Esophagus muscularis mucosa (tissue), 4 donors: ENCODE data around the gene LRRC25. TPM values are rescaled to one million over a fixed set of nuclear protein-coding genes. Genes with fewer than 3 reads are reported as not detected.

ENCODE experiments used
- DNase-seq: peaks from one replicate; pipeline ENCODE4 v3.0.0-alpha.2; 2017; ENCODE audit errors: extremely low spot score
- H3K27ac ChIP-seq, 4 donors: fragments of 200-600 bp; sonication (generic); replicated peaks in 1 of 4; 1 replicate in 3 of 4; 2 replicates in 1 of 4; pipeline ENCODE4 v1.5.1; 2016 to 2019; ENCODE audit warnings: mild to moderate bottlenecking in 1 of 4
- H3K27me3 ChIP-seq, 4 donors: fragments of 200-600 bp; sonication (generic); one replicate each; pipeline versions ENCODE4 v1.5.1 to v1.6.0; 2016 to 2019
- H3K36me3 ChIP-seq, 4 donors: fragments of 200-600 bp; sonication (generic); one replicate each; pipeline ENCODE4 v1.5.1; 2016 to 2019
- H3K4me1 ChIP-seq, 4 donors: fragments of 200-600 bp; sonication (generic); one replicate each; pipeline ENCODE4 v1.5.1; 2016 to 2019
- H3K4me3 ChIP-seq, 4 donors: fragments of 200-600 bp; sonication (generic); 1 replicate in 2 of 4; 2 replicates in 2 of 4; pipeline ENCODE4 v1.5.1; 2016 to 2019; ENCODE audit warnings: mild to moderate bottlenecking in 4 of 4, moderate library complexity in 1 of 4
- H3K9me3 ChIP-seq, 4 donors: fragments of 200-600 bp; sonication (generic); 1 replicate in 3 of 4; 2 replicates in 1 of 4; pipeline ENCODE4 v1.5.1; 2016 to 2019
- CTCF ChIP-seq, 3 experiments: fragments of 200-600 bp in 2 of 3; fragments of 450-650 bp in 1 of 3; sonication (generic) in 2 of 3; IDR thresholded peaks; one replicate each; pipeline ENCODE4 v1.5.1; 2017 to 2019; ENCODE audit warnings: antibody characterized with exemption in 3 of 3, mild to moderate bottlenecking in 2 of 3, moderate library complexity in 1 of 3
- EP300 ChIP-seq: sonication (generic); formaldehyde crosslinking; IDR thresholded peaks from one replicate; pipeline ENCODE4 v1.6.1; 2017; ENCODE audit warnings: antibody characterized with exemption
- POLR2A ChIP-seq: fragments of 450-650 bp; IDR thresholded peaks from one replicate; pipeline ENCODE4 v1.6.1; 2017; ENCODE audit warnings: antibody characterized with exemption, moderate library complexity, mild to moderate bottlenecking, low read depth
- POLR2AphosphoS5 ChIP-seq, 2 donors: sonication (generic); formaldehyde crosslinking; IDR thresholded peaks; one replicate each; pipeline ENCODE4 v1.6.1; 2017; ENCODE audit warnings: antibody characterized with exemption in 2 of 2
- WGBS: methylation state at CpG from one replicate; pipeline ENCODE4 v1.1.5; 2018; 5-methylcytosine and 5-hydroxymethylcytosine counted together
- intact Hi-C: fragments of 100-400 bp; cut with DNase I; formaldehyde crosslinking; loops from one replicate; pipeline ENCODE4 v1.15.1; 2023
- small RNA-seq, 3 donors: library from RNA; depleted of rRNA; stranded (forward); fragments of <200 nt; gene quantifications; one replicate each; pipeline ENCODE3, GENCODE V24; 2016
- total RNA-seq, 4 donors: library from RNA; depleted of rRNA; stranded (reverse); fragments of >200 nt; gene quantifications; one replicate each; pipeline versions ENCODE4 v1.1.0 to v1.2.1, GENCODE V29; 2016

Gene LRRC25
- total RNA-seq, 4 donors from 2014 or later, result 5.8 to 20.4 (median 7.0) TPM

DNA sequence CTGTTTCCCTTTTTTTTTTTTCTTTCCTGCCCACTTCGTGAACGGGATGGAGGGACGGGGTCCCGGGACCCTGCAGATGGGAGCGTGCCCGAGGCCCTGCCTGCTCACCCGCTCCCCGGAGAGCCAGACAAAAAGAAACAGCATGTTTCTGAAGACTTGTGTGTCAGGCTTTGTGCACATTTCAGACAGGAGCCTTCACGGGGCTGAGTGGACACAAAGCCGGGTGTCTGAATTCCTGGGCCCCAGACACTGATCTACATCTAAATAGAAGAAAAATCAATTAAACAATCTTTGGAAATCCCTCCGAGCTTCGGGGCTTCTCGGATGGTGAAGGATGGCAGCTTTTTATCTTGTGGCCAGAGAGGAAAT, 52.9 kb downstream of the LRRC25 start:
- no peak for DNase-seq
- peaks cover 0 to 52% (median 11%) of the 10 kb centered on the region in 4 donors for H3K36me3 ChIP-seq
- TF ChIP-seq EP300 (no peak), POLR2A (no peak), CTCF (IDR thresholded peaks at IDR 0.05) (no peak), POLR2AphosphoS5 (IDR thresholded peaks at IDR 0.05) (no peak)
- WGBS, result 76% methylated on average over 13 of the region's 13 CpGs
- H3K27me3 ChIP-seq, result no peaks in the 10 kb centered on the region
- H3K4me1 ChIP-seq, result peaks cover 11 to 40% (median 27%) of the 10 kb centered on the region in 4 donors
- peak overlapping the region in 3 of 4 donors; percentile 44 to 48 (median 45) for H3K27ac ChIP-seq
- H3K4me3 ChIP-seq, result no peak overlapping the region
- H3K9me3 ChIP-seq, result no peaks in the 10 kb centered on the region
- intact Hi-C loops, result loop anchor here (5.0 kb wide), 1 partner anchor 72 kb away; the partner anchor contains the start of gene IQCN

DNA sequence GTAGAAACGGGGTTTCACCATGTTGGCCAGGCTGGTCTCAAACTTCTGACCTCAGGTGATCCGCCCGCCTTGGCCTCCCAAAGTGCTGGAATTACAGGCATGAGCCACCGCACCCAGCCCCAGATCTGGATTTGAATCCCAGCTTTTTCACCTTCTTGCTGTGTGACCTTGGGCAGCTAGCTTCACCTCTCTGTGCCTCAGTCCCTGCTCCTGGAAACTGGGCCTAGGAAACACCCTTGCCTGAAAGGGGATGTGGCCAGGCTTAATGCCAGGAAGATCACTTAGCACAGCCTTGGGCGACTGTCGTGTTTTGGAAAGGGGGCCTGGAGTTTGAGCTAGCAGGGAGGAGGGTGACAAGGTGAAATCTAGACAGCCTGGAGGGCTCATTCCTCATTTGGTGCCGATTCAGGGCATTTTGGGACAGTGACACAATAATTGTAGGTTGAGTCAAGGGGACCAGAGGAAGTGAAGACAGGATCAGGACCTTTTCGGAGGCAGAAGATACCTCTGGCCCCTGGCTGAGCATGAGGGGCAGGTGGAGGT, 55.3 kb downstream of the LRRC25 start:
- H3K9me3 ChIP-seq, result no peaks in the 10 kb centered on the region
- no peak for DNase-seq
- 68% methylated on average over 7 of the region's 8 CpGs for WGBS
- intact Hi-C loops, result loop anchor here (5.0 kb wide), 1 partner anchor 70 kb away; the partner anchor contains the start of gene IQCN
- no peaks in the 10 kb centered on the region for H3K27me3 ChIP-seq
- H3K4me1 ChIP-seq, result peaks cover 15 to 40% (median 28%) of the 10 kb centered on the region in 4 donors
- H3K36me3 ChIP-seq, result peaks cover 0 to 42% (median 8%) of the 10 kb centered on the region in 4 donors
- peak overlapping the region in 2 of 4 donors; percentile 87 to 91 for H3K27ac ChIP-seq
- no peak overlapping the region for H3K4me3 ChIP-seq
- TF ChIP-seq CTCF (IDR thresholded peaks at IDR 0.05) (no peak), POLR2A (no peak), POLR2AphosphoS5 (IDR thresholded peaks at IDR 0.05) (no peak), EP300 (no peak)

Small RNAs within 50 kb of the gene (small RNA-seq; reads per million reads assigned to genes)
- gene MIR3189, result 0 reads per million in 3 donors

Other genes with a start within 250 kb of the LRRC25 start
- gene PIK3R2, start 244.5 kb downstream of the LRRC25 start, total RNA-seq, result 10 to 100 TPM in 3 of 4 donors, 1 to 10 TPM in 1; 4.2 to 32.2 (median 19.4) TPM
- 10 to 100 TPM; 22.4 to 92.8 (median 42.9) TPM for gene IFI30, start 223.8 kb downstream of the LRRC25 start, total RNA-seq
- gene MPV17L2, start 204.4 kb downstream of the LRRC25 start, total RNA-seq, result 10 to 100 TPM; 14.5 to 67.6 (median 21.2) TPM
- 1 to 10 TPM; 1.7 to 2.5 (median 1.9) TPM for gene RAB3A, start 193.6 kb downstream of the LRRC25 start, total RNA-seq
- gene PDE4C, start 171.2 kb downstream of the LRRC25 start, total RNA-seq, result 1 to 10 TPM in 1 of 4 donors, under 1 TPM in 3; 0.17 to 1.2 (median 0.54) TPM
- 1 to 10 TPM in 3 of 4 donors, under 1 TPM in 1; 0.52 to 2.5 (median 1.3) TPM for gene IQCN, start 123.2 kb downstream of the LRRC25 start, total RNA-seq
- gene JUND, start 116.0 kb downstream of the LRRC25 start, total RNA-seq, result 100 to 1,000 TPM; 325 to 457 (median 403) TPM
- gene LSM4, start 74.5 kb downstream of the LRRC25 start, total RNA-seq, result 100 to 1,000 TPM in 1 of 4 donors, 10 to 100 TPM in 3; 86.8 to 116 (median 93.9) TPM
- gene PGPEP1, start 57.0 kb downstream of the LRRC25 start, total RNA-seq, result 10 to 100 TPM; 15.0 to 50.3 (median 28.0) TPM
- gene GDF15, start 11.5 kb downstream of the LRRC25 start, total RNA-seq, result 1 to 10 TPM; 1.6 to 5.6 (median 3.8) TPM
- 100 to 1,000 TPM in 1 of 4 donors, 10 to 100 TPM in 3; 53.2 to 109 (median 77.8) TPM for gene SSBP4, start 21.8 kb upstream of the LRRC25 start, total RNA-seq
- 10 to 100 TPM; 15.8 to 38.9 (median 26.2) TPM for gene ISYNA1, start 40.5 kb upstream of the LRRC25 start, total RNA-seq
- 10 to 100 TPM in 3 of 4 donors, 1 to 10 TPM in 1; 9.1 to 35.1 (median 20.1) TPM for gene ELL, start 124.4 kb upstream of the LRRC25 start, total RNA-seq
- gene FKBP8, start 146.0 kb upstream of the LRRC25 start, total RNA-seq, result 100 to 1,000 TPM; 420 to 568 (median 430) TPM
- 100 to 1,000 TPM; 129 to 155 (median 149) TPM for gene KXD1, start 160.2 kb upstream of the LRRC25 start, total RNA-seq
- gene UBA52, start 174.2 kb upstream of the LRRC25 start, total RNA-seq, result 100 to 1,000 TPM; 560 to 800 (median 665) TPM
- gene REX1BD, start 191.2 kb upstream of the LRRC25 start, total RNA-seq, result 10 to 100 TPM; 56.1 to 77.7 (median 67.0) TPM
- gene CRLF1, start 209.2 kb upstream of the LRRC25 start, total RNA-seq, result 100 to 1,000 TPM in 1 of 4 donors, 10 to 100 TPM in 3; 41.5 to 153 (median 59.6) TPM
- 1 to 10 TPM; 2.4 to 3.6 (median 2.8) TPM for gene TMEM59L, start 215.2 kb upstream of the LRRC25 start, total RNA-seq
- 10 to 100 TPM in 2 of 4 donors, 1 to 10 TPM in 2; 9.1 to 19.0 (median 13.5) TPM for gene KLHL26, start 239.4 kb upstream of the LRRC25 start, total RNA-seq